Erythroblast (primary cell): ENCODE data around the gene TRAPPC5.

ENCODE experiments used
- GATA1 ChIP-seq: IDR thresholded peaks from 2 replicates; pipeline ENCODE4 v1.6.1; 2011; ENCODE audit warnings: low read depth, mild to moderate bottlenecking, control low read depth, low read length, moderate library complexity
- POLR2A ChIP-seq: IDR thresholded peaks from 2 replicates; pipeline ENCODE4 v1.6.1; 2011; ENCODE audit warnings: mild to moderate bottlenecking, low read length

- TF ChIP-seq POLR2A (no peak), GATA1 (no peak)
Measured at GRCh38 chr19:7654401-7654800, 26.2 kb upstream of the TRAPPC5 start.
